Measurements from ENCODE around the gene FOXK2.

Gene FOXK2

GRCh38 chr17:82589851-82590180 is 70.3 kb downstream of the FOXK2 start:
- DNase-seq (ENCODE audit: low read depth in 1 of 2, low spot score in 1 of 2), result no peak

GRCh38 chr17:82590216-82590615 is 70.7 kb downstream of the FOXK2 start:
- DNase-seq (ENCODE audit: low read depth in 1 of 2, low spot score in 1 of 2), result no peak

GRCh38 chr17:82590881-82591539 is 71.5 kb downstream of the FOXK2 start:
- no peak for DNase-seq (ENCODE audit: low read depth in 1 of 2, low spot score in 1 of 2)

- DNase-seq (ENCODE audit: low read depth in 1 of 2, low spot score in 1 of 2), result no peak
These were observed 72.8 kb downstream of the FOXK2 start for GRCh38 chr17:82592289-82592766.

- peak; percentile 15 to 32 for DNase-seq (ENCODE audit: low read depth in 1 of 2, low spot score in 1 of 2)
These were observed 73.4 kb downstream of the FOXK2 start for GRCh38 chr17:82592767-82593589.

- DNase-seq (ENCODE audit: low read depth in 1 of 2, low spot score in 1 of 2), result no peak
These were observed 74.1 kb downstream of the FOXK2 start for GRCh38 chr17:82593590-82594087.

- DNase-seq (ENCODE audit: low read depth in 1 of 2, low spot score in 1 of 2), result no peak
These were observed 75.0 kb downstream of the FOXK2 start for GRCh38 chr17:82594571-82594970.

- DNase-seq (ENCODE audit: low read depth in 1 of 2, low spot score in 1 of 2), result no peak
These were observed 76.4 kb downstream of the FOXK2 start for GRCh38 chr17:82595893-82596292.

- no peak for DNase-seq (ENCODE audit: low read depth in 1 of 2, low spot score in 1 of 2)
These were observed 76.8 kb downstream of the FOXK2 start for GRCh38 chr17:82596296-82596695.

- DNase-seq (ENCODE audit: low read depth in 1 of 2, low spot score in 1 of 2), result no peak
These were observed 77.5 kb downstream of the FOXK2 start for GRCh38 chr17:82596837-82597672.

GRCh38 chr17:82598256-82599119 is 79.0 kb downstream of the FOXK2 start:
- DNase-seq (ENCODE audit: low read depth in 1 of 2, low spot score in 1 of 2), result no peak

- DNase-seq (ENCODE audit: low read depth in 1 of 2, low spot score in 1 of 2), result no peak
These were observed 80.4 kb downstream of the FOXK2 start for GRCh38 chr17:82599674-82600661.

- no peak for DNase-seq (ENCODE audit: low read depth in 1 of 2, low spot score in 1 of 2)
These were observed 81.4 kb downstream of the FOXK2 start for GRCh38 chr17:82600731-82601446.

- no peak for DNase-seq (ENCODE audit: low read depth in 1 of 2, low spot score in 1 of 2)
These were observed 82.0 kb downstream of the FOXK2 start for GRCh38 chr17:82601447-82602000.

- DNase-seq (ENCODE audit: low read depth in 1 of 2, low spot score in 1 of 2), result no peak
These were observed 83.0 kb downstream of the FOXK2 start for GRCh38 chr17:82602487-82602886.

GRCh38 chr17:82602986-82603710 is 83.6 kb downstream of the FOXK2 start:
- no peak for DNase-seq (ENCODE audit: low read depth in 1 of 2, low spot score in 1 of 2)

- no peak for DNase-seq (ENCODE audit: low read depth in 1 of 2, low spot score in 1 of 2)
These were observed 84.5 kb downstream of the FOXK2 start for GRCh38 chr17:82603981-82604448.

- no peak for DNase-seq (ENCODE audit: low read depth in 1 of 2, low spot score in 1 of 2)
These were observed 85.0 kb downstream of the FOXK2 start for GRCh38 chr17:82604532-82604931.

Measured in stimulated activated CD4-positive, alpha-beta T cell treated with anti-CD3 and anti-CD28 coated beads, Interleukin-15, amount 100 ng/mL, for 1 hour (primary cell).